ENCODE measurements around the gene PARN. TPM values are rescaled to one million over a fixed set of nuclear protein-coding genes. Genes with fewer than 3 reads are reported as not detected.

PARN gene
- total and polyA plus RNA-seq, 9 of the 15 experiments (the other 6 are each of a cell fraction or from before 2014, with no cell fraction given) = 9.6 to 51.3 (median 40.4) TPM

DNA sequence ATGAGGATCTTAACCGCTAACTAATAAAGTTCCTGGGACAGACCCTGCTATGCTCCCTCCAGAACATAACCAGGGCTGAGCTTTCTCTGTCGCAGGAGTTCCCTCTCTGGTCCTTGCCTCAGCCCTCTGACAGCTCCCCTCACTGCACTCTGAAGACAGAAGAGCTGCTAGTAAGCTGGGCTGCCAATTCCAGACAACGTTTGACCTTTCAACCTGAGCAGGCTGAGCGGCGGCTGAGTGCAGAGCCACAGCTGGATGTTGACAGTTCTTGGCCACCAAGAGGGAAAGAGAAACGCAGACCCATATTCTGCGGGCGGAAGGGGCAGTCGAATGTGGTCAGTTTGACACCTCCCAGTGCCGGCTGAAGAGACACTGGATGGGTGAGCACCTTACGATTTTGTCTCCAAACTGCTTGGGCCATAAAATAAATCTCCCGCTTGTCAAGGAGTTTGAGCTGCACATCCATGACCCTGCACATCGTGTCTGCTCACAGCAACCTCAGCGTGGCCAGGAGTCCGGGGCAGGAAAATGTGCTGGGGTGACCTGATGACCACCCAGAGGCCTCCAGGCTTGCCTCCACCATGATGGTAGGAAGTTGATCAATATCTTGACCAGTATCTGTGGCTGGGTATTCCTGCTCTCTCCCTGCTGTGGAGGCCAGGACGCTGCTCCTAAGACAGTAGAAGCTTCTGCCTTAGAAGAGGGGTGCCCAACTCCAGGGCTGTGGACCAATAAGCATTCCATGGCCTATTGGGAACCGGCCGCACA, 209.2 kb downstream of the PARN start:
- intact Hi-C loops (cut with micrococcal nuclease) (no loop called here), in situ Hi-C loops (cut with MboI) (no loop called here)
- H3K36me3 ChIP-seq (ENCODE audit: control insufficient read depth, insufficient read depth, low read length) = no peaks in the 10 kb centered on the region
- ATAC-seq = peak; percentile 71
- H3K27ac ChIP-seq (ENCODE audit: extremely low read depth, low read depth, low read length) = no peak overlapping the region
- H4K20me1 ChIP-seq (replicated peaks; ENCODE audit: control insufficient read depth, insufficient read depth, low read length) = no peaks in the 10 kb centered on the region
- no peaks in the 10 kb centered on the region for H3K9me1 ChIP-seq (ENCODE audit: control insufficient read depth, insufficient read depth, low read length)
- H3K4me1 ChIP-seq (replicated peaks in 1 of 2; ENCODE audit: control insufficient read depth in 2 of 2, insufficient read depth in 2 of 2, low read length in 2 of 2) = no peaks in the 10 kb centered on the region; a peak in 3 of 5 replicates
- peaks cover 2% of the 10 kb centered on the region; the same call in 1 of the 2 replicates for H3K9me3 ChIP-seq (replicated peaks; ENCODE audit: control insufficient read depth, insufficient read depth, low read depth, low read length)
- CTCF ChIA-PET (ENCODE audit: low intra/inter-chr PET ratio) = no interaction called here
- DNase-seq (ENCODE audit: extremely low read depth in 1 of 4, low spot score in 3 of 4) = peak in 1 of 4 experiments; percentile 33
- POLR2A ChIA-PET = interaction anchor here (0.6 to 0.8 kb wide), 2 partner anchors 69 to 82 kb away, joined by 3 read pairs; no protein-coding TSS in a partner anchor
- no TSS peak for BruUV-seq (replicated peaks)
- H3K9ac ChIP-seq (ENCODE audit: insufficient read depth in 1 of 2, low read depth in 2 of 2, low read length in 2 of 2) = peak overlapping the region in 1 of 2 experiments; percentile 52; a peak in 2 of 4 replicates
- 22% methylated on average over 18 of the region's 18 CpGs for WGBS (ENCODE audit: insufficient coverage, low coverage, missing lambda C conversion rate)
- H3K4me2 ChIP-seq (ENCODE audit: insufficient read depth, low read length) = no peak overlapping the region
- H3K4me3 ChIP-seq = no peak overlapping the region
- no peak overlapping the region for H2AFZ ChIP-seq (ENCODE audit: low read depth, low read length)
- FAIRE-seq = peak; percentile 32
- H3K27me3 ChIP-seq (ENCODE audit: control insufficient read depth in 2 of 2, insufficient read depth in 2 of 2, low read length in 2 of 2) = peaks cover 0 to 5% of the 10 kb centered on the region in 2 experiments; a peak in 1 of 5 replicates
- H3K79me2 ChIP-seq (ENCODE audit: control insufficient read depth, insufficient read depth, low read length) = no peaks in the 10 kb centered on the region
- TF ChIP-seq HDAC8 (tag; IDR thresholded peaks at IDR 0.05) (no peak), TGIF2 (CRISPR knock-in tag; IDR thresholded peaks at IDR 0.05) (no peak), FOXA1 (IDR thresholded peaks at IDR 0.05; ENCODE audit: borderline replicate concordance) (no peak), NR2C2 (CRISPR knock-in tag; IDR thresholded peaks at IDR 0.05) (0 out of 2 replicates have a peak, but pooled peaks have one; percentile 27), NR2C2 (tag; IDR thresholded peaks at IDR 0.05) (0 out of 2 replicates have a peak, but pooled peaks have one; percentile 30), TCFL5 (CRISPR knock-in tag; conservative IDR thresholded peaks at IDR 0.05) (no peak), DACH1 (IDR thresholded peaks at IDR 0.05; ENCODE audit: partially characterized antibody) (no peak), ZNF518B (CRISPR knock-in tag; IDR thresholded peaks at IDR 0.05) (no peak), BRF1 (IDR thresholded peaks at IDR 0.05; ENCODE audit: borderline replicate concordance, extremely low read depth, insufficient read length) (no peak), TFAP4 (CRISPR knock-in tag; IDR thresholded peaks at IDR 0.05; ENCODE audit: borderline replicate concordance) (peak; percentile 47; the same call in 1 of the 2 replicates), MEIS2 (IDR thresholded peaks at IDR 0.05; ENCODE audit: partially characterized antibody) (peak; percentile 16), RBM14 (IDR thresholded peaks at IDR 0.05; ENCODE audit: borderline replicate concordance, insufficient read depth, low read depth, low read length) (no peak)
- TF ChIP-seq, protein P1, sequence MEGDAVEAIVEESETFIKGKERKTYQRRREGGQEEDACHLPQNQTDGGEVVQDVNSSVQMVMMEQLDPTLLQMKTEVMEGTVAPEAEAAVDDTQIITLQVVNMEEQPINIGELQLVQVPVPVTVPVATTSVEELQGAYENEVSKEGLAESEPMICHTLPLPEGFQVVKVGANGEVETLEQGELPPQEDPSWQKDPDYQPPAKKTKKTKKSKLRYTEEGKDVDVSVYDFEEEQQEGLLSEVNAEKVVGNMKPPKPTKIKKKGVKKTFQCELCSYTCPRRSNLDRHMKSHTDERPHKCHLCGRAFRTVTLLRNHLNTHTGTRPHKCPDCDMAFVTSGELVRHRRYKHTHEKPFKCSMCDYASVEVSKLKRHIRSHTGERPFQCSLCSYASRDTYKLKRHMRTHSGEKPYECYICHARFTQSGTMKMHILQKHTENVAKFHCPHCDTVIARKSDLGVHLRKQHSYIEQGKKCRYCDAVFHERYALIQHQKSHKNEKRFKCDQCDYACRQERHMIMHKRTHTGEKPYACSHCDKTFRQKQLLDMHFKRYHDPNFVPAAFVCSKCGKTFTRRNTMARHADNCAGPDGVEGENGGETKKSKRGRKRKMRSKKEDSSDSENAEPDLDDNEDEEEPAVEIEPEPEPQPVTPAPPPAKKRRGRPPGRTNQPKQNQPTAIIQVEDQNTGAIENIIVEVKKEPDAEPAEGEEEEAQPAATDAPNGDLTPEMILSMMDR (IDR thresholded peaks at IDR 0.05 in 2 of 3, conservative IDR thresholded peaks at IDR 0.05 in 1 of 3; ENCODE audit: insufficient read depth in 2 of 3, low read depth in 1 of 3, low read length in 3 of 3) = no peak

All from K562 (cell line).